ENCODE measurements around the gene MESD. TPM values are rescaled to one million over a fixed set of nuclear protein-coding genes. Genes with fewer than 3 reads are reported as not detected.

Gene MESD
- total RNA-seq (2021) (21.9 and 22.8 TPM in 2 replicates), Bru-seq, nascent RNA (percentile 67 among the genes with signal in this experiment), BruChase-seq, experiment 1, labeled RNA remaining after a 2-hour chase (percentile 63 among the genes with signal in this experiment), BruChase-seq, experiment 2, labeled RNA remaining after a 6-hour chase (percentile 77 among the genes with signal in this experiment)
- long read RNA-seq, full-length matches to known transcripts, result 121 of 138 reads
- long read RNA-seq, partial matches to known transcripts, result 0 of 138 reads
- long read RNA-seq, other reads (novel, unspliced or antisense), result 17 of 138 reads

DNA sequence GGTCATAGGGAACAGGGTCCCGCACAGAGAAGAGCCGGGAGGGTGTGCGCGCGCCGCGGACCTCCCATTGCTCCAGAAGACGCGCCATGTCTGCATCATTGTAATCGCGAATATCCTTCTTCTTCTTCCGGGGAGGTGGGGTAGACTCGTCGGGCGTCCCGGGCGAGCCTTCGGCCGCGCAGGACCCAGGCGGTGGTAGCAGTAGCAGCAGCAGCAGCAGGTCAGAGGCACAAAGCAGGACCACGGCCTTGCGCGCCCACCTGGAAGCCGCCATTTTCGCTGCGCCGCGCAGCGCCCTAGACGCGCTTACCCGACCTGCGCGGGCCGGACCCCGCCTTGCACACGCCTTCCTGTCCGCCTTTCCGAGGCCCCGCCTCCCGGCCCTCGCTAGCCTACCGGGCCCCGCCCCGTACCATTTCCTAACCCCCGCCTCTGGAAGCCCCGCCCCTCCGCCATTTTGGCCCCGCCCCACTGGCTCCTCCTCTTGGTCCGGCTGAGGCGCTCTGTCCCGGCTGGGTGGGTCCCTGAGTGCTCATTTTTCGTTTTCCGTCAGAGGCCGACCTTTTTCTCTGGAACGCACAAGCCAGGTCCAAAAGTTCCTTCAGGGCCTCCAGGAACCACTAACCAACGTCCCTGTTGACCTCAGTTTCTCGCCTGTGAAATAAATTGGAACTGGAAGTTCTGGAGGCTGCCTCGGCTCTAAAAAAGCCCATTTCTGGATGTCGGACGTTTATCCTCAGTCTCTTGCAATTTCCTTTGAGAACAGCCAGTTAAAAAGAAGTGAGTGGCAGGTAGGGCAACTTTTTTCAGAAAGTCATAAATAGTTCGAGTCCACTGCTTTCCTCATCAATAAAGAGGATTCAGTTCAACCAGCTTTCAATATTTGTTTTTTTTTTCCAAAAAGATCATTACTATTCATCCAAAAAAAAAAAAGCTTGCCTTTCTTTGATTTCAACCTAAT lies at the start of gene MESD:
Gene MESD, minus strand, starts transcription at position 302 of the 961 bp plus-strand sequence. Its CDS starts 28 bp downstream, at position 274.
- H3K79me2 ChIP-seq (ENCODE audit: low read depth), result peaks cover 48% of the 10 kb centered on the region

DNA sequence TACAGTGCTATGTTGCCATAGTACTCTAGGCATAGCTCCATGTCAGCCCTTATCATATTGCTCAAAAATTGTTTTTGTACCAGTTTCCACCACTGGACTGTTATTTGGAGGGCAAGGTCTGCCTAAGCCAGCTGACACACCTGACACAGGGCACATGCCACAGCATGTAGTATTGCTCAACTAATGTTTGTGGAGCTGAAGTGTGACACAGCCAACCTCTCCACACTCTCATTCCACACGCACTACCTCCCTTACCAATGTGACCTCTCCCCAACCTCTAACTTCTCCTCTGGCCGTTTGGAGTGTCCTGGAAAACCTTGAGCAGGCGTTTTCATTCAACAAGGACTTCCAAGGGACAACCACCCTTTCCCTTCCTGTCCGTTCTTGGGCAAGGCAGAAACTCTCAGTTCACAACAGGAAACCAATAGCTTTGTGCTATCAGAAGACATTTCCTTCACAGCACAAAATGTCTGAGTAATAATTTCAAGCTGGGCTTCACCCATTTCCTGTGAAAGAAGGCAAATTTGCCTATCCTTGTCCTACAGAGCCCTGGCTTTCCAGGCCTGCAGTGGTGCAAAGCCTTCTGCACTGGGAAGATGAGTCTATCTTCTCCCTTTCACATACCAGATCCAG lies 49.5 kb upstream of the MESD start:
- Histone ChIP-seq H3F3A (ENCODE audit: insufficient read depth, low read depth) (no peaks in the 10 kb centered on the region), H3K9me3 (ENCODE audit: insufficient read depth, low read depth) (no peaks in the 10 kb centered on the region), H4K20me1 (ENCODE audit: insufficient read depth) (no peaks in the 10 kb centered on the region), H3K4me2 (no peak overlapping the region), H2AFZ (no peak overlapping the region), H3K4me1 (replicated peaks; ENCODE audit: insufficient read depth) (no peaks in the 10 kb centered on the region), H3K27ac (no peak overlapping the region), H3K79me2 (ENCODE audit: low read depth) (no peaks in the 10 kb centered on the region), H3K36me3 (ENCODE audit: low read depth) (no peaks in the 10 kb centered on the region), H3K4me3 (no peak overlapping the region), H3K27me3 (ENCODE audit: insufficient read depth, low read depth) (no peaks in the 10 kb centered on the region), H3K9me2 (ENCODE audit: insufficient read depth) (no peaks in the 10 kb centered on the region)
- DNase-seq, result no peak
- TF ChIP-seq EZH2 (IDR thresholded peaks at IDR 0.05; ENCODE audit: low read depth), result no peak
- TF ChIP-seq, protein P1, sequence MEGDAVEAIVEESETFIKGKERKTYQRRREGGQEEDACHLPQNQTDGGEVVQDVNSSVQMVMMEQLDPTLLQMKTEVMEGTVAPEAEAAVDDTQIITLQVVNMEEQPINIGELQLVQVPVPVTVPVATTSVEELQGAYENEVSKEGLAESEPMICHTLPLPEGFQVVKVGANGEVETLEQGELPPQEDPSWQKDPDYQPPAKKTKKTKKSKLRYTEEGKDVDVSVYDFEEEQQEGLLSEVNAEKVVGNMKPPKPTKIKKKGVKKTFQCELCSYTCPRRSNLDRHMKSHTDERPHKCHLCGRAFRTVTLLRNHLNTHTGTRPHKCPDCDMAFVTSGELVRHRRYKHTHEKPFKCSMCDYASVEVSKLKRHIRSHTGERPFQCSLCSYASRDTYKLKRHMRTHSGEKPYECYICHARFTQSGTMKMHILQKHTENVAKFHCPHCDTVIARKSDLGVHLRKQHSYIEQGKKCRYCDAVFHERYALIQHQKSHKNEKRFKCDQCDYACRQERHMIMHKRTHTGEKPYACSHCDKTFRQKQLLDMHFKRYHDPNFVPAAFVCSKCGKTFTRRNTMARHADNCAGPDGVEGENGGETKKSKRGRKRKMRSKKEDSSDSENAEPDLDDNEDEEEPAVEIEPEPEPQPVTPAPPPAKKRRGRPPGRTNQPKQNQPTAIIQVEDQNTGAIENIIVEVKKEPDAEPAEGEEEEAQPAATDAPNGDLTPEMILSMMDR (conservative IDR thresholded peaks at IDR 0.05), result no peak
- ChIA-PET CTCF (interaction anchor here (0.6 kb wide), 1 partner anchor 345 kb away, joined by 3 read pairs; no protein-coding TSS in a partner anchor), POLR2A (ENCODE audit: unreplicated experiment) (no interaction called here)
- intact Hi-C loops (cut with micrococcal nuclease; ENCODE audit: unreplicated experiment), result no loop called here
- BruUV-seq (replicated peaks), result no TSS peak

More for the DNA sequence above, at the start of gene MESD:
- DNase-seq, result peak; percentile 74 to 92
- no peaks in the 10 kb centered on the region for H3K27me3 ChIP-seq (ENCODE audit: insufficient read depth, low read depth)
- intact Hi-C loops (cut with micrococcal nuclease; ENCODE audit: unreplicated experiment), result loop anchor here (1.0 kb wide), 1 partner anchor 11 kb away; the partner anchor contains the start of gene TLNRD1
- TF ChIP-seq EZH2 (IDR thresholded peaks at IDR 0.05; ENCODE audit: low read depth), result no peak
- TF ChIP-seq, protein P1 (conservative IDR thresholded peaks at IDR 0.05), result no peak
- peak within 1 kb of the TSS; percentile 90 for H2AFZ ChIP-seq
- H3K9me2 ChIP-seq (ENCODE audit: insufficient read depth), result no peaks in the 10 kb centered on the region; the same call in 1 of the 2 replicates
- H3K4me1 ChIP-seq (replicated peaks; ENCODE audit: insufficient read depth), result peaks cover 24% of the 10 kb centered on the region
- no peaks in the 10 kb centered on the region for H3K9me3 ChIP-seq (ENCODE audit: insufficient read depth, low read depth)
- peak within 1 kb of the TSS; percentile 89 for H3K4me2 ChIP-seq
- H3F3A ChIP-seq (ENCODE audit: insufficient read depth, low read depth), result peaks cover 11% of the 10 kb centered on the region; the same call in 1 of the 2 replicates
- TSS peak; percentile 93 for BruUV-seq (replicated peaks)
- ChIA-PET CTCF (interaction anchor here (0.6 kb wide), 2 partner anchors 884 to 1026 kb away, joined by 3 read pairs; no protein-coding TSS in a partner anchor), POLR2A (ENCODE audit: unreplicated experiment) (interaction anchor here (0.6 kb wide), 1 partner anchor 411 kb away, joined by 6 read pairs; no protein-coding TSS in a partner anchor)
- H3K4me3 ChIP-seq, result peak within 1 kb of the TSS; percentile 87
- H3K27ac ChIP-seq, result peak within 1 kb of the TSS; percentile 58
- H4K20me1 ChIP-seq (ENCODE audit: insufficient read depth), result peaks cover 5% of the 10 kb centered on the region; the same call in 1 of the 2 replicates
- H3K36me3 ChIP-seq (ENCODE audit: low read depth), result no peaks in the 10 kb centered on the region

All from PC-9 (cell line).